H1 (cell line): ENCODE data around the gene DAPK1.

Experiments
- ATF3 ChIP-seq: IDR thresholded peaks from 2 replicates; pipeline ENCODE4 v1.6.1; 2011; ENCODE audit warnings: low read depth, mild to moderate bottlenecking, low read length; ENCODE audit not compliant: insufficient read depth
- CEBPB ChIP-seq: IDR thresholded peaks from 2 replicates; pipeline ENCODE4 v1.6.1; 2012; ENCODE audit warnings: low read depth, low read length
- CTCF ChIP-seq, 3 experiments: IDR thresholded peaks; 1 replicate in 2 of 3; 2 replicates in 1 of 3; pipeline versions ENCODE4 v1.5.1 to v1.6.1; 2011; ENCODE audit warnings: low read length in 3 of 3, mild to moderate bottlenecking in 3 of 3, inconsistent platforms in 2 of 3, low read depth in 1 of 3, moderate library complexity in 1 of 3; ENCODE audit not compliant: insufficient read depth in 1 of 3; ENCODE audit errors: control extremely low read depth in 1 of 3
- EP300 ChIP-seq, 2 experiments: IDR thresholded peaks; 1 replicate in 1 of 2; 2 replicates in 1 of 2; pipeline ENCODE4 v1.6.1; 2011 to 2012; ENCODE audit warnings: low read depth in 2 of 2, low read length in 2 of 2, mild to moderate bottlenecking in 2 of 2, borderline replicate concordance in 1 of 2, inconsistent platforms in 1 of 2, moderate library complexity in 1 of 2
- EZH2 ChIP-seq: fragments of 200-600 bp; sonication (generic); IDR thresholded peaks from 2 replicates; pipeline ENCODE4 v1.7.1; 2012; ENCODE audit warnings: low read depth, mild to moderate bottlenecking, moderate library complexity, low read length, inconsistent platforms; ENCODE audit not compliant: severe bottlenecking
- GABPA ChIP-seq: IDR thresholded peaks from 2 replicates; pipeline ENCODE4 v1.6.1; 2011; ENCODE audit warnings: mild to moderate bottlenecking, low read length, moderate library complexity, borderline replicate concordance; ENCODE audit not compliant: insufficient read depth
- HDAC6 ChIP-seq: IDR thresholded peaks from one replicate; pipeline ENCODE4 v1.7.1; 2012; ENCODE audit warnings: low read depth, mild to moderate bottlenecking, inconsistent platforms, low read length, moderate library complexity
- KDM5A ChIP-seq: fragments of 200-600 bp; IDR thresholded peaks from 2 replicates; pipeline ENCODE4 v1.7.1; 2012; ENCODE audit warnings: mild to moderate bottlenecking, low read length, inconsistent platforms, mixed read lengths
- POLR2A ChIP-seq, 2 experiments: IDR thresholded peaks; 1 replicate in 1 of 2; 2 replicates in 1 of 2; pipeline ENCODE4 v1.6.1; 2011; ENCODE audit warnings: low read depth in 2 of 2, low read length in 2 of 2, mild to moderate bottlenecking in 2 of 2; ENCODE audit errors: control extremely low read depth in 1 of 2
- POLR2AphosphoS5 ChIP-seq: IDR thresholded peaks from 2 replicates; pipeline ENCODE4 v1.6.1; 2011; ENCODE audit warnings: low read depth, low read length
- RFX5 ChIP-seq: IDR thresholded peaks from 2 replicates; pipeline ENCODE4 v1.6.1; 2011; ENCODE audit warnings: low read depth, low read length, improper control_type of control experiment, borderline replicate concordance
- SIN3A ChIP-seq, 2 experiments: IDR thresholded peaks in 1 of 2; conservative IDR thresholded peaks in 1 of 2; 2 replicates each; pipeline ENCODE4 v1.6.1; 2011 to 2012; ENCODE audit warnings: low read length in 2 of 2, improper control_type of control experiment in 1 of 2, low read depth in 1 of 2, mild to moderate bottlenecking in 1 of 2
- TAF1 ChIP-seq: IDR thresholded peaks from 2 replicates; pipeline ENCODE4 v1.6.1; 2011; ENCODE audit warnings: mild to moderate bottlenecking, low read depth, low read length
- USF2 ChIP-seq: IDR thresholded peaks from 2 replicates; pipeline ENCODE4 v1.6.1; 2011; ENCODE audit warnings: low read length, improper control_type of control experiment

GRCh38 chr9:87663556-87663955 is 165.9 kb downstream of the DAPK1 start:
- TF ChIP-seq ATF3 = no peak
- TF ChIP-seq SIN3A (conservative IDR thresholded peaks at IDR 0.05 in 1 of 2, IDR thresholded peaks at IDR 0.05 in 1 of 2; ENCODE audit: low read depth in 1 of 2, low read length in 2 of 2) = no peak
- no peak for TF ChIP-seq POLR2A (IDR thresholded peaks at IDR 0.05; ENCODE audit: control extremely low read depth in 1 of 2, low read depth in 2 of 2, low read length in 2 of 2)
- TF ChIP-seq CTCF (IDR thresholded peaks at IDR 0.05; ENCODE audit: control extremely low read depth in 1 of 3, insufficient read depth in 1 of 3, low read depth in 1 of 3, low read length in 3 of 3) = no peak
- TF ChIP-seq RFX5 = no peak
- no peak for TF ChIP-seq TAF1
- TF ChIP-seq HDAC6 = no peak
- TF ChIP-seq GABPA = no peak
- TF ChIP-seq EZH2 = no peak
- no peak for TF ChIP-seq USF2
- TF ChIP-seq KDM5A = no peak
- TF ChIP-seq POLR2AphosphoS5 = no peak
- TF ChIP-seq EP300 (IDR thresholded peaks at IDR 0.05; ENCODE audit: borderline replicate concordance in 1 of 2, low read depth in 2 of 2, low read length in 2 of 2) = no peak
- TF ChIP-seq CEBPB = no peak
